Loucy (cell line): ENCODE measurements around the gene TMEM147.

Source experiments
- EZH2phosphoT487 ChIP-seq: fragments of 200-600 bp; IDR thresholded peaks from 2 replicates; pipeline ENCODE4 v1.6.1; 2018; ENCODE audit warnings: antibody characterized with exemption, mild to moderate bottlenecking, moderate library complexity, borderline replicate concordance
- TF ChIP-seq, protein P1 (sequence below): fragments of 200-600 bp; sonication (generic); conservative IDR thresholded peaks from 2 replicates; pipeline ENCODE4 v1.5.1; 2014; ENCODE audit warnings: mild to moderate bottlenecking, antibody characterized with exemption, low read length

DNA sequence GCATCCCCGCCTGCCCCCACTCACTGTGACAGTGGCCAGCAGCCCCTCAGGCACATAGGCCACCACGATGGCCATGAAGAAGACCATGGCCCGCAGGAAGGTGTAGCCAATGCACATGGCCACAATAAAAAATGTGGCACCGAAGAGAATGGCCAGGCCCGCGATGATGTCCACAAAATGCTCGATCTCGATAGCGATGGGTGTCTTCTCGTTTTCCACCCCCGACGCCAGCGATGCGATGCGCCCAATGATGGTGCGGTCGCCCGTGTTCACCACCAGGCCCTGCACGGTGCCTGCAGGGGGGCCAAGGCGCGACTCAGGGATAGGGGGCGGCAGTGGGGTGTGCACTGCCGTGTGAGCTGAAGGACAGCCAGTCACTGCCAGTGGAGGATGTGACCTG lies 14.4 kb downstream of the TMEM147 start:
- TF ChIP-seq, protein P1, sequence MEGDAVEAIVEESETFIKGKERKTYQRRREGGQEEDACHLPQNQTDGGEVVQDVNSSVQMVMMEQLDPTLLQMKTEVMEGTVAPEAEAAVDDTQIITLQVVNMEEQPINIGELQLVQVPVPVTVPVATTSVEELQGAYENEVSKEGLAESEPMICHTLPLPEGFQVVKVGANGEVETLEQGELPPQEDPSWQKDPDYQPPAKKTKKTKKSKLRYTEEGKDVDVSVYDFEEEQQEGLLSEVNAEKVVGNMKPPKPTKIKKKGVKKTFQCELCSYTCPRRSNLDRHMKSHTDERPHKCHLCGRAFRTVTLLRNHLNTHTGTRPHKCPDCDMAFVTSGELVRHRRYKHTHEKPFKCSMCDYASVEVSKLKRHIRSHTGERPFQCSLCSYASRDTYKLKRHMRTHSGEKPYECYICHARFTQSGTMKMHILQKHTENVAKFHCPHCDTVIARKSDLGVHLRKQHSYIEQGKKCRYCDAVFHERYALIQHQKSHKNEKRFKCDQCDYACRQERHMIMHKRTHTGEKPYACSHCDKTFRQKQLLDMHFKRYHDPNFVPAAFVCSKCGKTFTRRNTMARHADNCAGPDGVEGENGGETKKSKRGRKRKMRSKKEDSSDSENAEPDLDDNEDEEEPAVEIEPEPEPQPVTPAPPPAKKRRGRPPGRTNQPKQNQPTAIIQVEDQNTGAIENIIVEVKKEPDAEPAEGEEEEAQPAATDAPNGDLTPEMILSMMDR: no peak
- TF ChIP-seq EZH2phosphoT487: no peak
